ENCODE data around the gene CFAP47.

CFAP47 gene

GRCh38 chrX:36266155-36266554 lies 346.6 kb downstream of the CFAP47 start:
- DNase-seq (ENCODE audit: low spot score): no peak

GRCh38 chrX:36310136-36310535 lies 390.6 kb downstream of the CFAP47 start:
- no peak for DNase-seq (ENCODE audit: low spot score)

- DNase-seq (ENCODE audit: low spot score): no peak
Measured at GRCh38 chrX:36314303-36314702, 394.8 kb downstream of the CFAP47 start.

- DNase-seq (ENCODE audit: low spot score): no peak
Measured at GRCh38 chrX:36334572-36334971, 415.0 kb downstream of the CFAP47 start.

- no peak for DNase-seq (ENCODE audit: low spot score)
Measured at GRCh38 chrX:36336751-36337150, 417.2 kb downstream of the CFAP47 start.

GRCh38 chrX:36344301-36344700 lies 424.8 kb downstream of the CFAP47 start:
- no peak for DNase-seq (ENCODE audit: low spot score)

GRCh38 chrX:36348509-36348908 lies 429.0 kb downstream of the CFAP47 start:
- no peak for DNase-seq (ENCODE audit: low spot score)

- DNase-seq (ENCODE audit: low spot score): no peak
Measured at GRCh38 chrX:36357855-36358254, 438.3 kb downstream of the CFAP47 start.

- DNase-seq (ENCODE audit: low spot score): no peak
Measured at GRCh38 chrX:36364262-36364661, 444.7 kb downstream of the CFAP47 start.

GRCh38 chrX:36383495-36383894 lies 464.0 kb downstream of the CFAP47 start:
- DNase-seq (ENCODE audit: low spot score): no peak

GRCh38 chrX:36388901-36389300 lies 469.4 kb downstream of the CFAP47 start:
- DNase-seq (ENCODE audit: low spot score): no peak

- DNase-seq (ENCODE audit: low spot score): no peak
Measured at GRCh38 chrX:36401774-36402173, 482.2 kb downstream of the CFAP47 start.

GRCh38 chrX:36407836-36408235 lies 488.3 kb downstream of the CFAP47 start:
- DNase-seq (ENCODE audit: low spot score): no peak

GRCh38 chrX:36414056-36414455 lies 494.5 kb downstream of the CFAP47 start:
- DNase-seq (ENCODE audit: low spot score): no peak

- no peak for DNase-seq (ENCODE audit: low spot score)
Measured at GRCh38 chrX:36422368-36422767, 502.8 kb downstream of the CFAP47 start.

- DNase-seq (ENCODE audit: low spot score): no peak
Measured at GRCh38 chrX:36431819-36432218, 512.3 kb downstream of the CFAP47 start.

GRCh38 chrX:36434522-36434921 lies 515.0 kb downstream of the CFAP47 start:
- DNase-seq (ENCODE audit: low spot score): no peak

All from pons (tissue), 1 donor.